ENCODE results near the gene COLGALT1.
"Not testable (repeated sequence)": the region's sequence is repeated elsewhere in the genome, so short reads cannot be mapped to it uniquely, and the experiment has no call there.

Gene COLGALT1

DNA sequence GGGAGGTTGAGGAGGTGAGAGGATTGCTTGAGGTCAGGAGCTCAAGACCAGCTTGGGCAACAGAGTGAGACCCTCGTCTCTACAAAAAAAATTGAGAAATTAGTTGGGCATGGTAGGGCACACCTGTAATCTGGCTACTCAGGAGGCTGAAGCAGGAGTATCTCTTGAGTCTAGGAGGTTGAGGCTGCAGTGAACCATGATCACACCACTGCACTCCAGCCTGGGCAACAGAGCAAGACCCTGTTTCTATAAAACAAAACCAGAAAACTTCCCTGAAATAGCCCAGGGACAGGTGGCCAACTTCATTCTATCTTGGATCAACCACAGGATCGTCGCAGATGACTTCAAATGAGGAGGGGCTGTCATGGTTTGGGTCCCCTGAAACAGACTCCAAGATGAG, 28.7 kb downstream of the COLGALT1 start:
- DNase-seq (ENCODE audit: low read depth, low spot score): no peak

DNA sequence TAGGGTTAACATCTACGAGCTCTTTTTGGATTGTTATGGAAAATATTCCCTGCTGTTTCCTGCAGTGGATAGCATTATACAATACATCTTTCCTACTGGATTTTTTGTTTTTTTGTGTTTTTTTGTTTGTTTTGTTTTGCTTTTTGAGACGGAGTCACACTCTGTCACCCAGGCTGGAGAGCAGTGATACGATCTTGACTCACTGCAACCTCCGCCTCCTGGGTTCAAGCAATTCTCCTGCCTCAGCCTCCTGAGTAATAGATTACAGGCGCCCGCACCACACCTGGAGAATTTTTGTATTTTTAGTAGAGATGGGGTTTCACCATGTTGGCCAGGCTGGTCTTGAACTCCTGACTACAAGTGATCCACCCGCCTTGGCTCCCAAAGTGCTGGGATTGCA, 29.9 kb downstream of the COLGALT1 start:
- DNase-seq (ENCODE audit: low read depth, low spot score); H3K27ac ChIP-seq: not testable (repeated sequence)

More for the DNA sequence above, 28.7 kb downstream of the COLGALT1 start:
- no peak overlapping the region for H3K27ac ChIP-seq

DNA sequence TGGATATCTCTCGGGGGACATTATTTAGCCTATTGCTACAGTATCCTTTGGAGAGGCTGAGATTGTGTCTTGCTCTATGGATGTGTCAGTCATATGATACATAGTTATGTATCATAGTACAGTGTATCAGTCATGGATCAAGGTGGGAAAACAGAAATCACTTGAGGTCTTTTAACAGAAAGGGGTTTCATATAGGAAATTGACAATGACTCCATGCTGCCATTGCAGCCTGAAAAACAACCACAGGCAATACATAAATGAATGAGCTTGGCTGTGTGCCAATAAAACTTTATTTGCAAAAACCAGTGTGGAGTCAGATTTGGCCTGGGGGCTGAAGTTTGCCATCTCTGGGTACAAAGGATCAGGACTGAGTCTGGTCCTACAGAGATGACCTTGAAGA, 35.4 kb downstream of the COLGALT1 start:
- H3K27ac ChIP-seq: no peak overlapping the region
- no peak for DNase-seq (ENCODE audit: low read depth, low spot score)

DNA sequence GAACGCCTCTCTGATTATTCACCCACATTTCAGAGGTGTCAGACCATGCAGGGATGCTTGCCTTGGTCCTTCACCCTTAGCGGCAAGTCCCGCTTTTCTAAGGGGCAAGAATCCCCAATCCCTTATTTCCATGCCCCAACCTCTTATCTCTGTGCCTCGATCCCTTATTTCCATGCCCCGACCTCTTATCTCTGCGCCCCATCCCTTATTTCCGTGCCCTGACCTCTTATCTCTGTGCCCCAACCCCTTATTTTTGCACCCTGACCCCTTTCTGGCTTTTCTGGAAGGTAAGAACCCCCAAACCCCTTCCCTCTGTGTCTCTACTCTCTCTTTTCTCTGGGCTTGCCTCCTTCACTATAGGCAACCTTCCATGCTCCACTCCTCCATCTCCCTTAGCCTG, 38.8 kb downstream of the COLGALT1 start:
- not testable (repeated sequence) for DNase-seq (ENCODE audit: low read depth, low spot score); H3K27ac ChIP-seq

DNA sequence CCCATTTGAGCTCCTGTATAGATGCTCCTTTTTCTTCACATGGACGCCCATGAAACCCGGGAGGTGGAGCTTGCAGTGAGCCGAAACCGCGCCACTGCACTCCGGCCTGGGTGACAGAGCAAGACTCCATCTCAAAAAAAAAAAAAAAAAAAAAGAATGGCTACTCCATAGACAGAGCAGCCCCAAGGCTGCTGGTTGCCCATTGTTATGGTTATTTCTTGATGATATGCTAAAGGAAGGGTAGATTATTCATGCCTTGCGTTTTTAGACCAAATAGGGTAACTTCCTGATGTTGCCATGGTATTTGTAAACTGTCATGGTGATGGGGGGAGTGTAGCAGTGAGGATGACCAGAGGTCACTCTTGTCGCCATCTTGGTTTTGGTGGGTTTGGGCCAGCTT, 42.6 kb downstream of the COLGALT1 start:
- DNase-seq (ENCODE audit: low read depth, low spot score); H3K27ac ChIP-seq: not testable (repeated sequence)

DNA sequence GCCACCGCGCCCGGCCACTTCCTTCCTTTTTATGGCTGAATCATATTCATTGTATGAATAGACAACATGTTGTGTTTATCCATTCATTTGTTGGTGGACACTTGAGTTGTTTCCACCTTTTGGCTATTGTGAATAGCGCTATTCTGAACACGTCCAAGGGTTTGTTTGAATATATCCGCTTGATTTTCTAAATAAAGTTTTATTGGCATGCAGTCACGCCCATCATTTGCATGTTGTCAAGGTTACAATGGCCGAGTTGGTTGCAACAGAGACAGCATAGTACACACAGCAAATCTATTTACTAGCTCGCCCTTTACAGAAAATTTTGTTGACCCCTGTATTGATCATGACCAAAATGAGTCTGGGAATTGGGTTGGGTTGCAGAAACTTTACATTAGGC, 43.5 kb downstream of the COLGALT1 start:
- H3K27ac ChIP-seq: no peak overlapping the region
- DNase-seq (ENCODE audit: low read depth, low spot score): no peak

DNA sequence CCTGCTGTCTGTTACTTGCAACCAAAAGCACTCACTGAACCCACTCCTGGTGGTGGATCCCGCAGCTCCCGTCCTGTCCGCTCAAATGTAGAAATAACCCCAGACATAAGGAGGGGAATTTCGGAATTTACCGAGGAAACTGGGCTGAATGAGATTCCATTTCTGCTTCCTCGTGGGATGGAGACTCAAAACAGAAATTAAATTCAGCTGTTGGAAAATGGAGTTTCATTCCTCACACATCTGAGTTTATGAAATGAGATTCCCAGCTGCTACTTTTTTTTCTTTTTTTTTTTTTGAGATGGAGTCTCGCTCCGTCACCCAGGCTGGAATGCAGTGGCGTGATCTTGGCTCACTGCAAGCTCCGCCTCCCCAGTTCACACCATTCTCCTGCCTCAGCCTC, 44.3 kb downstream of the COLGALT1 start:
- no peak overlapping the region for H3K27ac ChIP-seq
- no peak for DNase-seq (ENCODE audit: low read depth, low spot score)

DNA sequence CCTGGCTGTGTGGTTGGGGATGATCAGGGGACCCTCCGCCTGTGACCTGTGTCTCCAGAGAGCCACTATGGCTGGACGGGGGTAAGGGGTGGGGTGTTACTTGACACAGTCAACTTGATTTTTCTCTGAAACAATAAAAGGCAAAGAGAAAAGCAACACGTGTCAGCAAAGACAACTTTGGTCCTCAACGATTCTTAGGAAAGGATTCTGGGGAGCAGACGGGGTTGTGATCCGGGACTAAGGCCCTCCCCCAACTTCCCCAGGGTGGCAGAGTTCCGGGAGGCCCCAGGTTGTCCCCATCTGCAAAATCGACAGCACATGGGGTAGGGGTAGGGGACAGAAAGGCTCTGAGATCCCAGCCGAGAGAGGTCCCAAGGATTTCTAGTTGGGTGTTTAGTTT, 46.2 kb downstream of the COLGALT1 start:
- no peak overlapping the region for H3K27ac ChIP-seq
- no peak for DNase-seq (ENCODE audit: low read depth, low spot score)

DNA sequence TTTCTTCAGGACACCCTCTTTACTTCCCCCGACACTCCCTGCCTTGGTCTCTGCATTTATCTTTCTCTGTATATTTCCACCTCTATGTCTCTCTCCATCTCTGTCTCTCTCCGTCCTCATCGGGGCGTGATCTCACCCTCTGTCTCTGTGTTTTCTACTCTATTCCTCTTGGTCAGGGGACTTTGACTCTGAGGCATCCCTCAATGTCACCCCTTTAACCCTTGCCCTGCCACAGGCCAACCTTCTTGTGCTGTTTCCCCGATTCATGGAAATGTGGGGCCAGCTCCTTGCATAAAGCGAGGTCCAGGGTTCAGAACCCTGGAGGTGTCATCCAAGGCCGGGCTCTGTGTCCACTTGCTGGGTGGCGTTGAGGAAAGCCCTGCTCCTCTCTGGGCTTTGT, 46.8 kb downstream of the COLGALT1 start:
- no peak for DNase-seq (ENCODE audit: low read depth, low spot score)
- H3K27ac ChIP-seq: no peak overlapping the region

DNA sequence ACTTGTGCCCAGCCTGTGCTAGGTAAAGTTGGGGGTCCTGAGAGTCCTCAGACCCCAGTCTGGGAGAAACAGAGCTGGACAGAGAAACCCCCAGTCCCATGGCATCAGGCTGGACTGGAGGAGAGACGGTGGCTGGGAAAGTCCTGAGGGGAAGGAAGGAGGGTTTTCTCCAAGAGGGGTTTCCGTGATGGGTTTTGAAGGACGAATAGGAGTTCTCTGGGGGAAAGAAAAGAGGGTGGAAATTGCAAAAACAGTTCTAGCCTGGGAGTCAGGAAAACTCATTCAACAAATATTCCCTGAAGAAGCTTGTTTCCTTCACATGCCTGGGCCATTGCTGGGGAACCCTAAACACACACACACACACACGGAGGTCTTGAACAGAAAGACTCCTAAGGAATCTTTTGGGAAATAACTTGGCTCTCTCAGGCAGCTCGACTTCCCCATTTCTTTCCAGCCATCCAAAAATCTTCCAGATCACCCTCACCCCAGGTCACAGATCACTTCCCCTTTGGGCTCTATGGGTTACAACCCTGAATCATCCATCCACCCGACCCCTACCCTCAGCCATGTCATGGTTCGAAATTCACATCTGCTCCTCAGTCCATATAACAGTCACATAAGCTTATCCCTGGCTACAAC, 47.5 kb downstream of the COLGALT1 start:
- DNase-seq (ENCODE audit: low read depth, low spot score): no peak
- H3K27ac ChIP-seq: no peak overlapping the region

DNA sequence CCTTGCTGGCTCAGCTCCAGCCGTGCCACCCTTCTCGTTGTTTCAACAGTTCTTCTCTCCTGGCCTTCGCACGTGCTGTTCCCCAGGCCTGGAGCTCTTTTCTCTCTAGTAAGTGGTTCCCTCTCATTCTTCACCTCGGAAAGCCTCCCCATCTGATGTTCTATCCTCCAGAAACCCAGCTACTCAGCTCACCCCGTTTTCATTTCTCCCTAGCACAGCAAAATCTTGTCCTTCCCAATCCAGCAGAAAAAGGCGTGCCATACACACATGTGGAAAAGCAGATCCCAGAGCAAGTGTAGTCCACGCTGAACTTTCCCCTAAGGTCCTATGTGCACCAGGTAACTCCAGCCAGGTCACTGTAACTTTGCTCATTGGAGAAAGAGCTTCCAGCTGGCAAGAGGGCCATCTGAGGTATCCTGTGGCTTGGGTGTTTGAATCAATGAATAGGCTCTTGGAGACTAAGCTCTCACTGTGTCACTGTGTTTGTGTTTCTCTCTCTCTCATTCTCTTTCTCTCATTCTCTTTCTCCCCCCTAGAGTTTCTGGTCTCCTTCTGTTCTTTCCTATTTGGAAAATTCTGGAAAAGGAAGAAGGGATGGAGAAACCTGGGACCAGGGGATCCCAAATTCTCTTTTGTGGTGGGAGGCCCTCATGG, 49.0 kb downstream of the COLGALT1 start:
- H3K27ac ChIP-seq: no peak overlapping the region
- no peak for DNase-seq (ENCODE audit: low read depth, low spot score)

DNA sequence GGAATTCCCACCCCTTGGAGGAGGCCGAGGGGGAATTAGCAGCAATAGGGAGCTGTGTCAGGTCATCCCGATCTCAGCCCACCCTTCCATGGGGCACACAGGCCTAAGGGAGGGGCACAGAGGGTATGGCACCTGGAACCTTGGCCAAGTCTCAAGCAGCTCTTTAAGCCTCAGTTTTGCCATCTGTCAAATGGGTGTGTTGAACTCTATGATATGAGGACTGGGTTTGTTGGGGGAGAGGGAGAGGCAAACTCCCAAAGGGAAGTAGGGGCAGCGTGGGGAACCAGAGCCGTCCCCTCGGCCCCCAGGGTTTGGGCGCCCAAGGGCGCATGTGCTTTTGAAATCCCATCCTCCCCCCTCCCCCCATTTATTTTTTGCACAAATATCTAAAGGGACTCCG, 49.7 kb downstream of the COLGALT1 start:
- H3K27ac ChIP-seq: no peak overlapping the region
- no peak for DNase-seq (ENCODE audit: low read depth, low spot score)

DNA sequence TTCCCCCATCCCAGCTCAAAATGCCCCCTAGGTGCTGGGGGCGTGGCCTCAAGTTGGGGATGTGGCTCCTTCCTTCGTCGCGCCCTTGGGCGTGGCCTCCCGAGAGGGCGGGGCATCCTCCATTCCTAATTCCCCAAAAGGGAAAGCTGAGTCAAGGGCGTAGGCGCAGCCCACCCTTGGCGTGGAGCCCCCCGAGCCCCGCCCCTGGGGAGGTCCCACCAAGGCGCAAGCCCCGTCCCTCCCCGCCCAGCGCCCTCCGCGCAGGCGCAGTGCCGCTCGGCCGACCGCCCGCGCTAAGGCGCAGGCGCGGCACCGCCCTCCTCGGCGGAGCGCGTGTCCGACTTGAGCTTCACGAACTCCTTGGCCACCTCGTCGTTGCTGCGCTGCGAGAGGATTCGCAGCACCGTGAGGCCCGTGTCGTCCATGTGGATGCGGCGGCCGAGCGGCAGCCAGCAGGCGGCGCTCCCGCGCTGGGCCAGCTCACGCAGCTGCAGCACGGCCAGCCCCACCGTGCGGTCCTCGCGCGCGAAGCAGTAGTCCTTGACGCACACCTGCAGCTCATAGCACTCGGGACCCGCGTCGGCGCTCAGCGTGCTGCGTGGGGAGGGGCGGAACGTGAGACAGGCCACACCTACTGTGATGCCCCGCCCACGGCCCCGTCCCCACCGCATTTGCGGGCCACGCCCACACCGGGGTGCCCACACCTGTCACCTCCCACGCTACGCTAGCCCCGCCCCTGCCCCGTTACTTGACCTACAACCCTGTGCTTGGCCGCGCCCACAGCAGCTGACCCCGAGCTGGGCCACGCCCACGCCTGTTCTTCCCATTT, 50.5 kb downstream of the COLGALT1 start:
- H3K27ac ChIP-seq: peak overlapping the region; percentile 20

DNA sequence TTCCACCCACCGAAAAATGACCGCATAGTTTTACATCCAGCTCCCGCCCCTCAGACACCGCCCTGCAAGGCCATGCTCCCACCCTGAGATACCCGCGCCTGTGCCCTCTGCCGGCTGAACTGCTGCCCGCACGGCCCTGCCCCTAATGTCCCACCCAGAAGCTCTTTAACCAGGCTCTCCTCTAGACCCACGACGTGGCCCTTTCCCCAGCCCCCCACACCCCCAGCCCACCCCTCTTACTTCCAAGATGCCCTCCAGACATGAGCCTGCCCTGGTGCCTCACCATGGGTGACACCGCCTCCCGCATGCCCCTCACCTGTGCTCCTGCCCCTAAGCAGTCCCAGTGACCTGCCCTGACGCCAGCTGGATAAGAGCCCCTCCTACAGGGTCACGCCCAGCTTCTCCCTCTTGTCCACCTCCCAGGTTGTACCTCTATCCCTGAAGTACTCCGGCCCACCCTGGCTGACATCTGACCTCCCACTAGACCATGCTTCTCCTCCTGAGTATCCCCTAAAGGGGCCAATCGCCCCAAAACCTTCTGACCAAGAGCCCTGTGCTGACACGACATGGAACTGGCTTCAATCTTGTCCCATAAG, 51.2 kb downstream of the COLGALT1 start:
- no peak overlapping the region for H3K27ac ChIP-seq
- no peak for DNase-seq (ENCODE audit: low read depth, low spot score)

More for the DNA sequence above, 50.5 kb downstream of the COLGALT1 start:
- DNase-seq (ENCODE audit: low read depth, low spot score): peak; percentile 8

DNA sequence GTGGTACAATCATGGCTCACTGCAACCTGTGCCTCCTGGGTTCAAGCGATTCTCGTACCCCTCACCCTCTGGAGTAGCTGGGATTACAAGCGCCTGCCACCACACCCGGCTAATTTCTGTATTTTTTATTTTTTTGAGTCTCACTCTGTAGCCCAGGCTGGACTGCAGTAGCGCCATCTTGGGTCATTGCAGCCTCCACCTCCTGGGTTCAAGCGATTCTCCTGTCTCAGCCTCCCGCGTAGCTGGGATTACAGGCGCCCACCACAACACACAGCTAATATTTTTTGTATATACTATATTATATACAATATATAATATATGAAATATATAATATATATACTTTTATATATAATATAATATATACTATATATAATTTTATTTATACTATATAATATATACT, 52.5 kb downstream of the COLGALT1 start:
- no peak overlapping the region for H3K27ac ChIP-seq
- no peak for DNase-seq (ENCODE audit: low read depth, low spot score)

DNA sequence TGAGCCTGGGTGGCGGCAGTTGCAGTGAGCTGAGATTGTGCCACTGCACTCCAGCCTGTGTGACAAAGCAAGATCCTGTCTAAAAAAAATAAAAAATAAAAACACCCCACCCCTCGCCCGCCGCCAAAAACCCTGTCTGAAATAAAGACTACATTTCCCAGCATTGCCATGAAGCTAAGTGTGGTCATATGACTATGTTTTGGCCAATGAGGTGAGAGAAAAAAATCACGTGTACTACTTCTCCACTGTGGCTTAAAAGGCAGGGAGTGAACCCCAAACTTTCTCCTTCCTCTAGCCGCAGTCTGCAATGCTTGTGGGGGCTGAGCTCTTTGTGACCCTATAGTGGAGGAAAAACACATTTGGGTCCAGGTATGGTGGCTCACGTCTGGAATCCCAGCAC, 54.9 kb downstream of the COLGALT1 start:
- DNase-seq (ENCODE audit: low read depth, low spot score): no peak
- no peak overlapping the region for H3K27ac ChIP-seq

DNA sequence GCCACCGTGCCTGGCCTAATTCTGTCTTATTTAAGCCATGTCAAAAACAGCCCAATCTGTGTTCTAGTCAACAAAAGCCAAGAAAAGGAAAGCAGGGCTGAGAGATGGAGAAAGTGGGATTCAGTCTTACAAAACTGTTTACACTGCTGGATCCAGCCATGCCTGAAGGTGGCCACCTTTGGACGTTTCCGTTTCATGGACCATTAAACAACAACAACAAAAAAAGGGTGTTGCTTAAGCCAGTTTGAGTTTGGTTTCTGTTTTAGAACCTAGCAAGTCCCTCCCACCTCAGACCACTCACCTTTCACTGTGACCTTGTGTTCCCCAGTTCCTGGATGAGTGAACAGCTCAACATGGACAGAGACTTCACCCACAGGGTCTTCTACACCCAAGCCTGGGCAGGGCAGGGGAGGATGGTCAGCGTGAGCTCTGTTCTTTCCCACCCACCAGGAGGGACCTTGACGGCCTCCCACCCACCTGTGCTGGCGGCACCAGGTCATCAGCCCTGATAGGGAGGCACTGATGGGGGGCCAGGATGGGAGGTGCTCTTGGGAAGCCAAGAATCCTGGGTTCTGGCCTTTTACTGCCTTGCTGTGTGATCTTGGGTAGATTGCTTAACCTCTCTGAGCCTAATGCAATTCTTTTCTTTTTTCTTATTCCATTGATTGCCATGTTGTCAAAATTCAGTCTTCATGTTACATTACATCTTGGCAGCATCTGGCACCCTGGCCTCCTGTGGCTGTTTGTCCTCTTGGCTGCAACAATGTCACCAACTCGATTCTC, 56.2 kb downstream of the COLGALT1 start:
- no peak overlapping the region for H3K27ac ChIP-seq
- no peak for DNase-seq (ENCODE audit: low read depth, low spot score)

DNA sequence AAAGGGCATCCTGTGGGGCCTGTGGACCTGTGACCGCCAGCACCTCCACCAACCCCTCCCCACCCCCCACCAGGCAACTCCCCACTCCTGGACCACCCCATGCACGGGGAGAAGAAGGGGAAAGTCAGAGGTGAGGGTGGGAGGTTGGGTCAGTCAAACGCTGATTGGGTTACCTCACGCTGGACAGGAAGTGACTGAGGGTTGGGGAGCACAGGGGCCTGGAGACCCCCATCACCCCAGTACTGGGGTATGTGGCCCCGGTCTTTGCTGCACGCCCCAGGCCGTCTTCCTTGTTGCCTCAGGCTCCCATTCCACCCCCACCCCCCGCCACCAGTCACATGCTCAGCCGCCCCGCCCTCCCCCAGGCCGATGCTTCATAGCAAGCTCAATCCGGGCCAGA, 59.0 kb downstream of the COLGALT1 start:
- no peak for DNase-seq (ENCODE audit: low read depth, low spot score)
- no peak overlapping the region for H3K27ac ChIP-seq

DNA sequence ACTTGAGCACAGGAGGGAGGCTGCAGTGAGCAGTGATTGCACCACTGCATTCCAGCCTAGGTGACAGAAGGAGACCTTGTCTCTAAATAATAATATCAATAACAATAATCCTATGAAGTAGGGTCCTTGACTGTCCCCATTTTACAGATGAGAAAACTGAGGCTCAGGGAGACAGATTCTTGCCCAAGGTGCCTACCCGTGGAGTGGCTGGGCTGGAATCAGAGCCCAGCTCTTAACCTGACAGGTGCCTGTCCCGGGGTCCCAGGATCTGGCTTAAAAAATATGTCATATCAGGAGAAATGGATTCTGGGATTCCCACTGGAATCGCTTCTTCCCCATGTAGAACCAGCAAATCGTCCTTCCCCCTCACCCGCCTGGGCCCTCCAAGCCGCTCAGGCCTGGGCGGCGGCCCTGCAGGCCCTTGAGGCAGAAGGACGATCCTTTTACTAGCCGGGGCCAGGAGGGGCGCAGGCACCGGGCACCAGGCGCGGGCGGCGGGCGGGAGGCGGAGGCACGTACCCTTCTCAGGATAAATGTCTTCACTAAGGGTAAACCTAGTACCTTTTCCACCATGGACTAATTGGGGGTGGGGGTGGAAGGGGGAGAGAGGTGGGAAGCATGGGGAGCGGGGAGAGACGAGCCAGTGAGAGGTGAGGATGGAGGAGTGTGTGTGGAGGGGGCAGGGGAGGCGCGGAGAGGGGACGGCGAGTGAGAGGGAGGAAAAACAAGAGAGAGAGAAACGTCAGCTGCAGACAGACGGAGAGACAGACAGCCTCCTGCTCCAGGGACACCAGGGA, 60.6 kb downstream of the COLGALT1 start:
- no peak overlapping the region for H3K27ac ChIP-seq

DNA sequence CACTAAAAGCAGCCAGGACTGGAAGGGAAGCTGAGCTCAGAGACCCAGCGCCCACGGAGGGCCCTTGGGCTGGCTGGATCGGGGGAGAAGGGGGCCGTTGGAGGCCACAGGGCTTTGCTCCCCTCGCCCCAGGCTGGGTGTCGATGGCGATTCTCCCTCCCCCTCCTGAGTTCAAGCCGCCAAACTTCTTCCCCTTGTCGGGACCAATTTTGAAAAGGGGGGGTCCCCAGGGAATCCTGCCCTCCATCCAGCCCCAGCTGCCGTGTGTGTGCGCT, 61.2 kb downstream of the COLGALT1 start:
- no peak for DNase-seq (ENCODE audit: low read depth, low spot score)
- no peak overlapping the region for H3K27ac ChIP-seq

More for the DNA sequence above, 60.6 kb downstream of the COLGALT1 start:
- no peak for DNase-seq (ENCODE audit: low read depth, low spot score)

Measured in epithelial cell of prostate (primary cell).